Activated CD8-positive, alpha-beta memory T cell treated with anti-CD3 and anti-CD28 coated beads for 4 hours (primary cell): Measurements from ENCODE around the gene HUNK.

Experiments
- DNase-seq, 2 donors: peaks; one replicate each; pipeline ENCODE4 v3.0.0-alpha.2; 2020; ENCODE audit warnings: low read depth in 2 of 2

The HUNK gene

GRCh38 chr21:31895077-31895835, 22.4 kb downstream of the HUNK start:
- DNase-seq: no peak

DNA sequence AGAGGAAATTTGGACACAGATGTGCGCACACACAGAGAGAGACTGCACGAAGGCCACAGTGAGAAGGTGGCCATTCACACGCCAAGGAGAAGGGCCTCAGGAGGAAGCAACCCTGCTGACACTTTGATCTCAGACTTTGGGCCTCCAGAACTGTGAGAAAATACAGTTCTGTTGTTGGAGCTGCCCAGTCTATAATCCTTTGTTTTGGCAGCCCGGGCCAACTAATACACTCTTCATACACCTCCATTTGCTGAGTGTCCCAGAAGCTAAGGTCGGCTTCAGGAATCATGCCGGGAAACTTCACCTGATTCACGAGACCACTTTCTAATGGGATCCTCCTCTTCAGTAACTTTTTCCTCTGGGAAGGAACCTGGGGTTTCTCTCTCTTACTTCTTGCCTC, 23.2 kb downstream of the HUNK start:
- DNase-seq: no peak

GRCh38 chr21:31897311-31897710, 24.5 kb downstream of the HUNK start:
- no peak for DNase-seq

DNA sequence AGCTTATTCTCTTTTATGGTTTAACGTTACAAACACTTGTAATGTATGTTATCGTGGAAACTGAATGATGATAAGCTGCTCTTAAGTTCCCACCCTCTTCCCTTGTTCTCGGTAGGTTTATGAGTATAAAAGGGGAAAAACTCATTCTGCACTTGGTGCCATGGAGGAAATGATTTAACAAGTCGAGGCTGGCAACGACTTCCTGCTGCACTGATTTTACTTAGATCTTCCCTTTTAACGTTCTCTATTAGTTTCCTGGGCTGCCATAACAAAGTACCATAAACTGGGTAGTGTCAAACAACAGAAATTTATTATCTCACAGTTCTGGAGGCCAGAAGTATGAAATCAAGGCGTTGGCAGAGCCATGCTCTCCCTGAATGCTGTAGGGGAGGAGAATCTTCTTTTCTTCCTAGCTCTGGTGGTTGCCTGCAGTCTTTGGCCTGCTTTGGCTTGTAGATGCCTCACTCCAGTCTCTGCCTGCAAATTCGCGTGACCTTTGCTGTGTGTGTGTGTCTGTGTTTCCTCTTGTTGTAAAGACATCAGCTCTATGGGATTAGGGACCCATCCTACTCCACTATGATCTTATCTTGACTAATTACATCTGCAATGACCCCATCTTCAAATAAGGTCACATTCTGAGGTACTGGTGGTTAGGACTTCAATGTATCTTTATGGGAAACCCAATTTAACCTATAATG, 26.3 kb downstream of the HUNK start:
- DNase-seq: no peak

DNA sequence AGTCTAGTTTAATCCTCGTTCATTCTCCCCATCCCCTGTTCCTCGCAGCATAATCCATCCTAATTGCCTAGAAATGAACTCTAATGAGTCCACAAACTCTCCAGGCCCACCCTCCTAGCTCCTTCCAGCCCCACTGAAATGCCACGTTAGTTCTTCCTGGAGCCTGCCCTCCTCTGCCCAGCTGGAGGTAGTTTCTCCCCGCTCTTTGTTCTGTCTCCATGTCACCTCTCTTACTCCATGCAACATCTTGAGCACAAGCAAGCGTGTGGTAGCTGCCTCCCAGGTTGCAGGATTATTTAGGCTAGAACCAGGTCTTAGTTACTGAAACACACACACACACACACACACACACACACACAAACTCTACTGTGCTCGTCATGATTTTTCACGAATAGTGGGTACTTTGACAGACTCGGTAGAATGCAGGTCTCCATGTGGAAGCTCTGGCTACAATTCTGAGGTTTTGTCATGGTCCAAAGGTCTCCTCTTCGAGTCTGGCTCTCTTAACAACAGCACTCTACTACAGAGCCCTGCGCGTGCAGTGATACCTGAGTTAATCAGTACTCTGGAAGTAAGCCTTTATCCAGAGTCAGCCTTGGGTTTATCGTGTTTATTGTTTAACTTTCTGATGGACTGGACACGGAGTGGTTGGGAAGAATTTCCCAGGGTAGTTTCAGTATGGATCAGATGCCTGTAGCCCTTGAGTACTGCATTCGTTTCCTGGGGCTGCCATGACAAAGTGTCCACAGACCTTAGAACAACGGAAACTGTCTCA, 27.5 kb downstream of the HUNK start:
- no peak for DNase-seq

- DNase-seq: no peak
Observed at GRCh38 chr21:31901315-31901714, 28.5 kb downstream of the HUNK start.

GRCh38 chr21:31902438-31902837, 29.6 kb downstream of the HUNK start:
- DNase-seq: no peak

DNA sequence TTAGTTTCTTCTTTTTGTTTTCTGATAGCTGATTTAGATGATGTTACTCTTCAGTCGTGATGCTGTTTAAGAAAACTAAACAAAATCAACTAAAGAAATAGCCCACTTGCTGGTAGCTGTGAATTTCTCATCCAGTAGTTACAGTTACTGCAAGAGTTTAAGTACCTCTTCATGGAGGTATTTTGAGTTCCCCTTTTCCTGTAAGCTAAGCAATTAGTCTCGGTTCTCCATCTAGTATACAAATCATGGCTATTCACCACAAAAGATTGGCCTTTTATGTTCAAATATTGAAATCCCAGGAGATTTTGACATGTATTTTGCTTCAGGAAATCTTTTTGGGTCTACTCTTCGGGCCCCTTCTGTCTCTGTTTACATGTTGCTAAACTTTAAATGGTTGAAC, 31.1 kb downstream of the HUNK start:
- no peak for DNase-seq

- DNase-seq: no peak
Observed at GRCh38 chr21:31905503-31906451, 33.0 kb downstream of the HUNK start.

- DNase-seq: no peak
Observed at GRCh38 chr21:31908106-31909031, 35.5 kb downstream of the HUNK start.

GRCh38 chr21:31909153-31910073, 36.6 kb downstream of the HUNK start:
- no peak for DNase-seq

DNA sequence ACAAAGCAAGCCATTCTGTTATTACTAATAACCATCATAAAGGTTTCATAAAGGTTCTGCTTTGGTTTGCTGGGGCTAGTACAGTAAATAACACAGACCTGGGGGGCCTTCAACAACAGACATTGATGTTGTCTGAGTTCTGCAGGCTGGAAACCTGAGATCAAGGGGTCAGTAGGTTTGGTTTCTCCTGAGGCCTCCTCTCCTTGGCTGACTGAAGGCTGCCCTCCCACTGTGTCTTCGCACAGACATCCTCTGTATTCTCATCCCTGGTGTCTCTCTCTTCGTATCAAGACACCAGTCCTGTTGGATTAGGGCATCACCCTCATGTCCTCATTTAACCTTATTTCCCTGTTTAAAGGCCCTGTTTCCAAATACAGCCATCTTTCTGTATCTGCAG, 37.3 kb downstream of the HUNK start:
- no peak for DNase-seq

DNA sequence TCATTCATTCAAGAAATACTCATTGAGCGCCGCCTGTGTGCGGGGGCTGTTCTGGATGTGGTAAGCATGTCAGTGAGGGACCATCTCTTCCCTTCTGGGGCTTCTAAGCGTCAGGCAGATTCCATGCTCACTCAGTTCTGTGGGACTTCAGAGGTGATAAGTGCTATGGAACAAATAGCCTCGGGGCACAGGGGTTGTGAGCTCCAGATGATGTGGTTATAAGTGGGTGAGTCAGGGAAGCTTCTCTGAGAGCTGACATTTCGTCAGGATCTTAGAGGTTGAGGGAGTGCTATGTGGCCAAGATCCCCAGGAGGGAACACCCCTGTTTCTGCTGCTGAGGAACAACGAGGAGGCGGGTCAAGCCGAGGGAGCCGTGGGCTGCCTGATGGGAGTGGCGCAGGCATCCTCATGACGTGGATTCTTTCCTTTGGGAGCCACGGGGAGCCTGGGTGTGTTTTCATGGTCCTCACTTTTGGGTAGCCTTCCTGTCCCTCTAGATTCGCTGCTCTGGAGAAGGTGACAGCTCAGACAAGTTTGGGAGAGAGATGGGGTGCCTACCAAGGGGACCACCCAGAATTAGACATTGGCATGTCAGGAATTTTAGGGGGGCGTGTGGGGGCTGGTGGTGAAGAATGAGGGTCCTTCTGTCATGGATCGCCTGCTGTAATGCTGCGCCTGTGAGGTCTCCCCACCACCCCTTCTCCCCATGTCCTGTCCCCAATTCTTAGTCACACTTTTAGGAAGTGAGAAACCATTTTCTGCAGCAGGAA, 38.5 kb downstream of the HUNK start:
- DNase-seq: no peak

DNA sequence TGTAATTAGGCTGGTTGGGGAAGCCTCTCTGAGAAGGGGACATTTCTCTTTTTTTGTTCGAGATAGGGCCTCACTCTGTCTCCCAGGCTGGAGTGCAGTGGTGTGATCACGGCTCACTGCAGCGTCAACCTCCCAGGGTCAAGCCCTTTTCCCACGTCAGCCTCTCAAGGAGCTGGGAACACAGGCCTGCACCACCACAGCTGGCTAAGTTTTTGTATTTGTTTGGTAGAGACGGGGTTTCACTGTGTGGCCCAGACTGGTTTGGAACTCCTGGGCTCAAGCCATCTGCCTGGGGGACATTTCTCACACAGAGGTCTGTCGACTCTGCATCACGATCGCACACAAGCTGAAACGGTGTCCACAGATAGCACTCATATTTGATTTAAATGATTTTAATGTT, 39.7 kb downstream of the HUNK start:
- DNase-seq: no peak

- DNase-seq: no peak
Observed at GRCh38 chr21:31913182-31913608, 40.4 kb downstream of the HUNK start.

GRCh38 chr21:31914472-31914871, 41.7 kb downstream of the HUNK start:
- no peak for DNase-seq

DNA sequence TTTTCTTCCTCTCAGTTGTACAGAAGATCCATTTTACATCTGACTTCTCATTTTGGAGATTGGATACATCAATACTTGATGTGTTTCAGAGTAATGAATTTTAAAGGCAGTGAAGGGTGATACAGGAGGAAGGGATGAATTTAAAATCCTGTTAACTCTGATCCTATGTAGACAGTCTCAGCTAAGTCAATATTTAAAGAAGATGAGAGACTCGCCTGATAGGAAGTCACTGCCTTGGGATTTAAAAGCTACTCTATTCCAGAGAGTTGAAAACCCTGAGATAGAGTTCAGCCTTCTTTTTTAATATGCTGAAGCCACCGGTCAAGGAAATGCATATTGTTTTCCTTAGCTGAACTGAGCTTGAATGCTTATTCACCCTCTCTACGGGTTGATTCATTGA, 42.7 kb downstream of the HUNK start:
- DNase-seq: no peak

DNA sequence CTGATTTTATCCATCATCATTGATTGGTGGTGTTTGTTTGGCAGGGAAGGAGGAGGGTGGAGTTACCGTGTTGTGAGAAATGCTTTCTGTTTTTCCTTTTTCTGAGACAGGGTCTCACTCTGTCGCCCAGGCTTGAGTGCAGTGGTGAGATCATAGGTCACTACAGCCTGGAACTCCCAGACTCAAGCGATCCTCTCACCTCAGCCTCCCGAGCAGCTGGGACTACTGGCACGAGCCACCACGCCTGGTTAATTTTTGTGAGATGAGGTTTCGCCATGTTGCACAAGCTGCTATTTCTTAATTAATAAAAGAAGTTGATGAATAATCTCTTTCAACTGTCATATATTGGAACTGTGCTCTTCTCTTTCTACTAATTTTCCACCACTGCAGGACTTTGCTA, 44.3 kb downstream of the HUNK start:
- no peak for DNase-seq
